RWPE2 (cell line): Measurements from ENCODE around the gene TECPR1.

Source experiments
- ATAC-seq: fragments of 200-7000 bp; cut with Tn5 transposase; 3 replicates; pipeline ENCODE4 v1.9.1; 2021; ENCODE audit warnings: low read depth
- DNase-seq: peaks from one replicate; pipeline ENCODE4 v3.0.0-alpha.2; 2020; ENCODE audit warnings: low spot score
- H3K27ac ChIP-seq: fragments of 450-650 bp; 2 replicates; pipeline ENCODE4 v1.5.1; 2017; ENCODE audit warnings: mild to moderate bottlenecking; ENCODE audit not compliant: poor library complexity, severe bottlenecking
- H3K27me3 ChIP-seq: fragments of 250-450 bp; sonication (Bioruptor Pico); 2 replicates; pipeline ENCODE4 v1.5.1; 2021; ENCODE audit warnings: mild to moderate bottlenecking, moderate library complexity; ENCODE audit not compliant: insufficient read depth, poor library complexity, severe bottlenecking
- H3K36me3 ChIP-seq: fragments of 250-450 bp; sonication (Bioruptor Pico); 2 replicates; pipeline ENCODE4 v1.5.1; 2020; ENCODE audit warnings: low read depth, mild to moderate bottlenecking, moderate library complexity
- H3K4me1 ChIP-seq: fragments of 250-450 bp; sonication (Bioruptor Pico); 2 replicates; pipeline ENCODE4 v1.5.1; 2021; ENCODE audit warnings: mild to moderate bottlenecking, moderate library complexity; ENCODE audit not compliant: insufficient read depth, poor library complexity, severe bottlenecking
- H3K4me3 ChIP-seq: fragments of 250-450 bp; sonication (Bioruptor Pico); 2 replicates; pipeline ENCODE4 v1.5.1; 2021; ENCODE audit warnings: mild to moderate bottlenecking, moderate library complexity; ENCODE audit not compliant: severe bottlenecking
- H3K9me3 ChIP-seq: fragments of 250-450 bp; sonication (Bioruptor Pico); 2 replicates; pipeline ENCODE4 v1.5.1; 2021; ENCODE audit warnings: mild to moderate bottlenecking, moderate library complexity; ENCODE audit not compliant: severe bottlenecking
- TF ChIP-seq, protein P1 (sequence below): fragments of 450-650 bp; IDR thresholded peaks from one replicate; pipeline ENCODE4 v1.5.1; 2017; ENCODE audit warnings: mild to moderate bottlenecking, moderate library complexity; ENCODE audit not compliant: poor library complexity, severe bottlenecking

Gene TECPR1

DNA sequence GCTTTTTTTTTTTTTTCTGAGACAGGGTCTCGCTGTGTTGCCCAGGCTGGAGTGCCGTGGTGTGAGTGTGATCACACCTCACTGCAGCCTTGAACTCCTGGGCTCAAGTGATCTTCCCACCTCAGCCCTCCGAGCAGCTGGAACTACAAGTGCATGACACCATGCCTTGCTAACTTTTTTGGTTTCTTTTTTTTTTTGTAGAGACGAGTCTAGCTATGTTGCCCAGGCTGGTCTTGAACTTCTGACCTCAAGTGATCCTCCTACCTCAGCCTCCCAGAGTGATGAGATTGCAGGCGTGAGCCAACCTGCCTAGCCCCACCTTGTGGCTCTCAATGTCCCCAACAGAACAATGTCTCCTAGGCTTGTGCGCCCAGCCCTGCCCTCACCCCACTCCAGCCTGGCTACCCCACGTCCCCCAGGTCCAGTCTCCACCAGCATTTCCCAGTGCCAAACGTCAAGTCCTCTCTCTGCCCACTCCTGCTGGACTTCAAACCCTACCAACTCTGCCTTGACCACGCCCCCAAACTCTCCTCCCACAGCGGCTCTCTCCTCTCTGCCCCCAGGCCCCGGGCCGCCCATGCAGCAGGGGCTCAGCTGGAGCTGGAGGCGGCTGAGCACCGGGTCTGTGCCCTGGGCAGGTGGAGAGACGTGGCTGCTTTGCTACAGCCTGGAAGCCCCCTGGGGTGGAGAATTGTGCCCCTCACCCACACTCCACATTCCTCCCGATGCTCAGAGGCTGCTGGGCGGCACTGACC is 21.9 kb downstream of the TECPR1 start:
- no peak overlapping the region for H3K27ac ChIP-seq
- no peaks in the 10 kb centered on the region for H3K4me1 ChIP-seq

GRCh38 chr7:98229441-98229840 is 22.6 kb downstream of the TECPR1 start:
- Histone ChIP-seq H3K36me3 (no peaks in the 10 kb centered on the region), H3K9me3 (no peaks in the 10 kb centered on the region), H3K4me1 (no peaks in the 10 kb centered on the region), H3K27me3 (no peaks in the 10 kb centered on the region), H3K4me3 (no peak overlapping the region), H3K27ac (no peak overlapping the region)
- ATAC-seq: no peak
- TF ChIP-seq, protein P1, sequence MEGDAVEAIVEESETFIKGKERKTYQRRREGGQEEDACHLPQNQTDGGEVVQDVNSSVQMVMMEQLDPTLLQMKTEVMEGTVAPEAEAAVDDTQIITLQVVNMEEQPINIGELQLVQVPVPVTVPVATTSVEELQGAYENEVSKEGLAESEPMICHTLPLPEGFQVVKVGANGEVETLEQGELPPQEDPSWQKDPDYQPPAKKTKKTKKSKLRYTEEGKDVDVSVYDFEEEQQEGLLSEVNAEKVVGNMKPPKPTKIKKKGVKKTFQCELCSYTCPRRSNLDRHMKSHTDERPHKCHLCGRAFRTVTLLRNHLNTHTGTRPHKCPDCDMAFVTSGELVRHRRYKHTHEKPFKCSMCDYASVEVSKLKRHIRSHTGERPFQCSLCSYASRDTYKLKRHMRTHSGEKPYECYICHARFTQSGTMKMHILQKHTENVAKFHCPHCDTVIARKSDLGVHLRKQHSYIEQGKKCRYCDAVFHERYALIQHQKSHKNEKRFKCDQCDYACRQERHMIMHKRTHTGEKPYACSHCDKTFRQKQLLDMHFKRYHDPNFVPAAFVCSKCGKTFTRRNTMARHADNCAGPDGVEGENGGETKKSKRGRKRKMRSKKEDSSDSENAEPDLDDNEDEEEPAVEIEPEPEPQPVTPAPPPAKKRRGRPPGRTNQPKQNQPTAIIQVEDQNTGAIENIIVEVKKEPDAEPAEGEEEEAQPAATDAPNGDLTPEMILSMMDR: no peak
- no peak for DNase-seq

More for the DNA sequence above, 21.9 kb downstream of the TECPR1 start:
- Histone ChIP-seq H3K27me3 (no peaks in the 10 kb centered on the region), H3K4me3 (no peak overlapping the region), H3K36me3 (no peaks in the 10 kb centered on the region), H3K9me3 (no peaks in the 10 kb centered on the region)
- TF ChIP-seq, protein P1: no peak
- no peak for ATAC-seq
- DNase-seq: peak; percentile 54

GRCh38 chr7:98228801-98229200 is 23.2 kb downstream of the TECPR1 start:
- H3K4me3 ChIP-seq: no peak overlapping the region
- H3K9me3 ChIP-seq: no peaks in the 10 kb centered on the region
- H3K4me1 ChIP-seq: no peaks in the 10 kb centered on the region
- TF ChIP-seq, protein P1: no peak
- no peak for DNase-seq
- H3K36me3 ChIP-seq: no peaks in the 10 kb centered on the region
- no peaks in the 10 kb centered on the region for H3K27me3 ChIP-seq
- H3K27ac ChIP-seq: no peak overlapping the region
- ATAC-seq: no peak

DNA sequence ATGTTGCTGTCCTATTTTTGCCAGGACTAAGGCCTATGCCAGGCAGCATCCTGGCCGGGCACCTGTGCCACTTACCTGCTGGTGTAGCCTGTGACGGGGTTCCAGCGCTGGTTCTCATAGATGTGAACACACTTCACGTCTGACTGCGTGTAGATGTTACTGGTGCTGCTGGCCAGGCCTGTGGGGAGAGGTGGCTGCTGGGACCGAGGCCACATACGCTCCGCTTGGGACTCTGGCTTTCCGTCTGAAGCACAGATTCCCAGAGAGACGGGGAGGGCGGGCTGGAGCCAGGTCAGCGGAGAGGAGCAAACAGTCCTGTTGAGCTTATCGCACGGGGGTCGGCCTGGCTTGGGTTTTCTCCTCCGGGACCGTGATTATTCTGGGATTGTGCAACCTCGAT is 24.1 kb downstream of the TECPR1 start:
- Histone ChIP-seq H3K27ac (no peak overlapping the region), H3K4me3 (no peak overlapping the region), H3K9me3 (no peaks in the 10 kb centered on the region), H3K36me3 (no peaks in the 10 kb centered on the region), H3K27me3 (no peaks in the 10 kb centered on the region), H3K4me1 (no peaks in the 10 kb centered on the region)
- TF ChIP-seq, protein P1: no peak
- DNase-seq (peak; percentile 53), ATAC-seq (no peak)

GRCh38 chr7:98225913-98226614 is 26.0 kb downstream of the TECPR1 start:
- Histone ChIP-seq H3K27ac (no peak overlapping the region), H3K9me3 (no peaks in the 10 kb centered on the region), H3K4me1 (no peaks in the 10 kb centered on the region), H3K4me3 (no peak overlapping the region), H3K36me3 (no peaks in the 10 kb centered on the region), H3K27me3 (no peaks in the 10 kb centered on the region)
- TF ChIP-seq, protein P1: no peak
- no peak for ATAC-seq
- no peak for DNase-seq
